IPS-18c (cell line): Measurements from ENCODE around the gene YBEY.
"Not testable (repeated sequence)": the region's sequence is repeated elsewhere in the genome, so short reads cannot be mapped to it uniquely, and the experiment has no call there.

ENCODE experiments used
- H3K4me3 ChIP-seq: 2 replicates; pipeline ENCODE4 v1.7.0; 2013; ENCODE audit warnings: low read depth, mild to moderate bottlenecking, low read length, moderate library complexity; ENCODE audit not compliant: insufficient read depth
- H3K9me3 ChIP-seq: one replicate; pipeline ENCODE4 v1.6.1; 2013; ENCODE audit warnings: mild to moderate bottlenecking, low read length, moderate library complexity; ENCODE audit not compliant: control insufficient read depth, insufficient read depth

YBEY gene

GRCh38 chr21:46291561-46291960, 5.4 kb downstream of the YBEY start:
- H3K4me3 ChIP-seq = no peak overlapping the region
- H3K9me3 ChIP-seq = no peaks in the 10 kb centered on the region

- no peak overlapping the region for H3K4me3 ChIP-seq
- no peaks in the 10 kb centered on the region for H3K9me3 ChIP-seq
Measured at GRCh38 chr21:46294647-46295176, 8.6 kb downstream of the YBEY start.

- Histone ChIP-seq H3K4me3 (no peak overlapping the region), H3K9me3 (no peaks in the 10 kb centered on the region)
Measured at GRCh38 chr21:46295177-46295770, 9.1 kb downstream of the YBEY start.

- Histone ChIP-seq H3K4me3 (no peak overlapping the region), H3K9me3 (no peaks in the 10 kb centered on the region)
Measured at GRCh38 chr21:46295996-46296752, 10.0 kb downstream of the YBEY start.

GRCh38 chr21:46297338-46298271, 11.5 kb downstream of the YBEY start:
- H3K4me3 ChIP-seq = peak overlapping the region; percentile 28; the same call in 1 of the 2 replicates
- H3K9me3 ChIP-seq = no peaks in the 10 kb centered on the region

GRCh38 chr21:46299167-46299566, 13.0 kb downstream of the YBEY start:
- Histone ChIP-seq H3K9me3 (no peaks in the 10 kb centered on the region), H3K4me3 (no peak overlapping the region)

GRCh38 chr21:46301759-46302158, 15.6 kb downstream of the YBEY start:
- Histone ChIP-seq H3K9me3 (no peaks in the 10 kb centered on the region), H3K4me3 (no peak overlapping the region)

- no peak overlapping the region for H3K4me3 ChIP-seq
- no peaks in the 10 kb centered on the region for H3K9me3 ChIP-seq
Measured at GRCh38 chr21:46304437-46304836, 18.3 kb downstream of the YBEY start.

- H3K9me3 ChIP-seq = no peaks in the 10 kb centered on the region
- no peak overlapping the region for H3K4me3 ChIP-seq
Measured at GRCh38 chr21:46304955-46305354, 18.8 kb downstream of the YBEY start.

GRCh38 chr21:46307625-46308024, 21.5 kb downstream of the YBEY start:
- H3K9me3 ChIP-seq = no peaks in the 10 kb centered on the region
- H3K4me3 ChIP-seq = no peak overlapping the region

- H3K4me3 ChIP-seq = no peak overlapping the region
- H3K9me3 ChIP-seq = no peaks in the 10 kb centered on the region
Measured at GRCh38 chr21:46308431-46308830, 22.3 kb downstream of the YBEY start.

- not testable (repeated sequence) for H3K4me3 ChIP-seq, H3K9me3 ChIP-seq
Measured at GRCh38 chr21:46310260-46310659, 24.1 kb downstream of the YBEY start.

- H3K4me3 ChIP-seq = no peak overlapping the region
Measured at GRCh38 chr21:46311568-46311967, 25.4 kb downstream of the YBEY start.

GRCh38 chr21:46312949-46313348, 26.8 kb downstream of the YBEY start:
- Histone ChIP-seq H3K9me3 (no peaks in the 10 kb centered on the region), H3K4me3 (no peak overlapping the region)

More at GRCh38 chr21:46311568-46311967, 25.4 kb downstream of the YBEY start:
- H3K9me3 ChIP-seq = no peaks in the 10 kb centered on the region

GRCh38 chr21:46314441-46315020, 28.4 kb downstream of the YBEY start:
- Histone ChIP-seq H3K4me3 (no peak overlapping the region), H3K9me3 (no peaks in the 10 kb centered on the region)

- Histone ChIP-seq H3K4me3 (no peak overlapping the region), H3K9me3 (no peaks in the 10 kb centered on the region)
Measured at GRCh38 chr21:46316708-46317324, 30.7 kb downstream of the YBEY start.
